Ishikawa (cell line): Measurements from ENCODE around the gene IQGAP1.

ENCODE experiments used
- CEBPB ChIP-seq: IDR thresholded peaks from 2 replicates; pipeline ENCODE4 v1.6.1; 2012
- CREB1 ChIP-seq: IDR thresholded peaks from 2 replicates; pipeline ENCODE4 v1.6.1; 2012; ENCODE audit warnings: low read depth
- EGR1 ChIP-seq: IDR thresholded peaks from 2 replicates; pipeline ENCODE4 v1.6.1; 2012
- EP300 ChIP-seq: IDR thresholded peaks from 2 replicates; pipeline ENCODE4 v1.6.1; 2012; ENCODE audit warnings: borderline replicate concordance
- FOXM1 ChIP-seq: IDR thresholded peaks from 2 replicates; pipeline ENCODE4 v1.6.1; 2012; ENCODE audit warnings: low read depth, borderline replicate concordance
- NFIC ChIP-seq: IDR thresholded peaks from 2 replicates; pipeline ENCODE4 v1.6.1; 2012
- RAD21 ChIP-seq: IDR thresholded peaks from 2 replicates; pipeline ENCODE4 v1.6.1; 2012; ENCODE audit warnings: low read depth
- TAF1 ChIP-seq: IDR thresholded peaks from 2 replicates; pipeline ENCODE4 v1.6.1; 2012; ENCODE audit warnings: low read depth, mild to moderate bottlenecking
- TCF12 ChIP-seq: IDR thresholded peaks from 2 replicates; pipeline ENCODE4 v1.6.1; 2012; ENCODE audit warnings: low read depth
- TEAD4 ChIP-seq: IDR thresholded peaks from 2 replicates; pipeline ENCODE4 v1.6.1; 2012
- YY1 ChIP-seq: IDR thresholded peaks from 2 replicates; pipeline ENCODE4 v1.6.1; 2012; ENCODE audit warnings: low read depth
- ZBTB7A ChIP-seq: IDR thresholded peaks from 2 replicates; pipeline ENCODE4 v1.6.1; 2012; ENCODE audit warnings: low read depth
- TF ChIP-seq, protein P1 (sequence below): IDR thresholded peaks from 2 replicates; pipeline ENCODE4 v1.6.1; 2012
- TF ChIP-seq, protein P2 (sequence below): IDR thresholded peaks from 2 replicates; pipeline ENCODE4 v1.6.1; 2012; ENCODE audit warnings: low read depth, mild to moderate bottlenecking
- TF ChIP-seq, protein P3 (sequence below): IDR thresholded peaks from 2 replicates; pipeline ENCODE4 v1.6.1; 2012

Gene IQGAP1

DNA sequence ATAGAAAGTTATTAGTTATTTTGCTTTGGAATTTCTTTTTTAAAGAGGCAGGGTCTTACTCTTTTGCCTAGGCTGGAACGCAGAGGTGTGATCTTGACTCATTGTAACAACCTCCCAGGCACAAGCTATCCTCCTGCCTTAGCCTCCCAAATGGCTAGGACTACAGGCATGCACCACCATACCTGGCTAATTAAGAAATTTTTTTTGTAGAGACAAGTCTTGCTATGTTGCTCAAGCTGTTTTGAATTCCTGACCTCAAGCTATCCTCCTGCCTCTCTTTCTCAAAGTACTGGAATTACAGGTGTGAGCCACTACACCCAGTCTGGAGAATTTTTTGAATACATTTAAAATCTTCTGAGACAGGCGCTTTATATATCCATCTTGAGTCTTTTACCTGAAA lies 49.5 kb downstream of the IQGAP1 start:
- TF ChIP-seq TEAD4 (no peak), YY1 (no peak), ZBTB7A (no peak)
- TF ChIP-seq, protein P1, sequence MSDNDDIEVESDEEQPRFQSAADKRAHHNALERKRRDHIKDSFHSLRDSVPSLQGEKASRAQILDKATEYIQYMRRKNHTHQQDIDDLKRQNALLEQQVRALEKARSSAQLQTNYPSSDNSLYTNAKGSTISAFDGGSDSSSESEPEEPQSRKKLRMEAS: no peak
- TF ChIP-seq, protein P2, sequence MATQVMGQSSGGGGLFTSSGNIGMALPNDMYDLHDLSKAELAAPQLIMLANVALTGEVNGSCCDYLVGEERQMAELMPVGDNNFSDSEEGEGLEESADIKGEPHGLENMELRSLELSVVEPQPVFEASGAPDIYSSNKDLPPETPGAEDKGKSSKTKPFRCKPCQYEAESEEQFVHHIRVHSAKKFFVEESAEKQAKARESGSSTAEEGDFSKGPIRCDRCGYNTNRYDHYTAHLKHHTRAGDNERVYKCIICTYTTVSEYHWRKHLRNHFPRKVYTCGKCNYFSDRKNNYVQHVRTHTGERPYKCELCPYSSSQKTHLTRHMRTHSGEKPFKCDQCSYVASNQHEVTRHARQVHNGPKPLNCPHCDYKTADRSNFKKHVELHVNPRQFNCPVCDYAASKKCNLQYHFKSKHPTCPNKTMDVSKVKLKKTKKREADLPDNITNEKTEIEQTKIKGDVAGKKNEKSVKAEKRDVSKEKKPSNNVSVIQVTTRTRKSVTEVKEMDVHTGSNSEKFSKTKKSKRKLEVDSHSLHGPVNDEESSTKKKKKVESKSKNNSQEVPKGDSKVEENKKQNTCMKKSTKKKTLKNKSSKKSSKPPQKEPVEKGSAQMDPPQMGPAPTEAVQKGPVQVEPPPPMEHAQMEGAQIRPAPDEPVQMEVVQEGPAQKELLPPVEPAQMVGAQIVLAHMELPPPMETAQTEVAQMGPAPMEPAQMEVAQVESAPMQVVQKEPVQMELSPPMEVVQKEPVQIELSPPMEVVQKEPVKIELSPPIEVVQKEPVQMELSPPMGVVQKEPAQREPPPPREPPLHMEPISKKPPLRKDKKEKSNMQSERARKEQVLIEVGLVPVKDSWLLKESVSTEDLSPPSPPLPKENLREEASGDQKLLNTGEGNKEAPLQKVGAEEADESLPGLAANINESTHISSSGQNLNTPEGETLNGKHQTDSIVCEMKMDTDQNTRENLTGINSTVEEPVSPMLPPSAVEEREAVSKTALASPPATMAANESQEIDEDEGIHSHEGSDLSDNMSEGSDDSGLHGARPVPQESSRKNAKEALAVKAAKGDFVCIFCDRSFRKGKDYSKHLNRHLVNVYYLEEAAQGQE: no peak

DNA sequence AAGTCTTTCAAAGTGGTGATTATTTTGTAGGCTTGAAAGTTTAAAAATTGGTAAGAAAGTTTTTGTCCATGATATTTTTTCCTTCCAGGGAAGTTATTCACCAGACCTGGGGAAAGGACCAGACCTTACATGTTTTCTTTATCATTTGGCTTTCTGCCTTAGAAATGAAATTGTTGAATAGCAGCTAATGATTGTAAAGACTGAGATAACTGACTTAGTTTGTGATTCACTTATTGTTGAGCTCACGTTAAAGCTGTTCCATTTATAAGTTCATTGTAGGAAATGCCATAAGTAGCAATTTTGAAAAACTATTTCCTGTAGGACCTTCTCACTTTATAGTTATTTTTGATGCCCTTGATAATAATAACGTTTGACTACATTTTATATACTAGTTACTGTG lies 51.9 kb downstream of the IQGAP1 start:
- TF ChIP-seq NFIC (no peak), RAD21 (no peak), TCF12 (no peak), EGR1 (no peak), TAF1 (no peak), ZBTB7A (no peak), YY1 (no peak), EP300 (no peak), FOXM1 (no peak), CEBPB (no peak), TEAD4 (no peak), CREB1 (no peak)
- TF ChIP-seq, protein P1: no peak
- TF ChIP-seq, protein P3, sequence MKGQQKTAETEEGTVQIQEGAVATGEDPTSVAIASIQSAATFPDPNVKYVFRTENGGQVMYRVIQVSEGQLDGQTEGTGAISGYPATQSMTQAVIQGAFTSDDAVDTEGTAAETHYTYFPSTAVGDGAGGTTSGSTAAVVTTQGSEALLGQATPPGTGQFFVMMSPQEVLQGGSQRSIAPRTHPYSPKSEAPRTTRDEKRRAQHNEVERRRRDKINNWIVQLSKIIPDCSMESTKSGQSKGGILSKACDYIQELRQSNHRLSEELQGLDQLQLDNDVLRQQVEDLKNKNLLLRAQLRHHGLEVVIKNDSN: no peak

DNA sequence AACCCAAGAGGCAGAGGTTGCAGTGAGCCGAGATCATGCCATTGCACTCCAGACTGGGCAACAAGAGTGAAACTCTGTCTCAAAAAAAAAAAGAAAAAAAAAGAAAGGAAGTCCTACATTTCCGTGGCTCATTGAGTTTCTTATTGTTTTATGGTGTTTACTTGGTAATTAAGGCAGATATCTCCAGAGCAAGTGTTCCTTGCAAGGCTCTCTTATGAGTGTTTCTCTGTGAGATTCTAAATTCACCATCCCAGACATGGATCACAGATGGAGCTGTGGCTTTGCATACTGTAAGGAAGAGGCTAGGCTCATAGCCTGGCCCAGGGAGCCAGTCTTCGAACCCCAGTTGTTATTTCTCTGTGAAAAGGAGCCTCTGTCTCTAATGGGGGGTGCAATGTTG lies 53.0 kb downstream of the IQGAP1 start:
- TF ChIP-seq, protein P1: no peak
- TF ChIP-seq, protein P2: no peak
- TF ChIP-seq ZBTB7A: no peak
- TF ChIP-seq FOXM1: no peak
- no peak for TF ChIP-seq TCF12
- TF ChIP-seq EP300: no peak
- no peak for TF ChIP-seq NFIC
- TF ChIP-seq TAF1: no peak
- TF ChIP-seq RAD21: no peak
- TF ChIP-seq, protein P3: no peak
- TF ChIP-seq CEBPB: no peak
- no peak for TF ChIP-seq YY1
- no peak for TF ChIP-seq CREB1
- no peak for TF ChIP-seq TEAD4
- no peak for TF ChIP-seq EGR1

DNA sequence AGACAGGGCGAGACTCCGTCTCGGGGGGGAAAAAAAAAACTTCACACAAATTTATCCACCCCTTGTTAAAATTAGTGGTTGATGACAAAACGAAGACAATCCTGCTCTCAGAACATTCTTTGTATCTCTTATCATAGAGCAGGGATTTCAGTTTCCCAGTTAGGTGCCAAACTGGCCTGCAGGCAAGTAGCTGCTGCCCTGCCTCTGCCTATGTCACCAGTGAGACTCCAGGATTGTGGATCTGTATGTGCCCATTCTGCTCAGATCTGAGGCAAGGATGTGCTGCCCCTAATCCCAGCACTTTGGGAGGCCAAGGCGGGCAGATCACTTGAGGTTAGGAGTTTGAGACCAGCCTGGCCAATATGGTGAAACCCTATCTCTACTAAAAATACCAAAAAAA lies 54.4 kb downstream of the IQGAP1 start:
- TF ChIP-seq TAF1: no peak

DNA sequence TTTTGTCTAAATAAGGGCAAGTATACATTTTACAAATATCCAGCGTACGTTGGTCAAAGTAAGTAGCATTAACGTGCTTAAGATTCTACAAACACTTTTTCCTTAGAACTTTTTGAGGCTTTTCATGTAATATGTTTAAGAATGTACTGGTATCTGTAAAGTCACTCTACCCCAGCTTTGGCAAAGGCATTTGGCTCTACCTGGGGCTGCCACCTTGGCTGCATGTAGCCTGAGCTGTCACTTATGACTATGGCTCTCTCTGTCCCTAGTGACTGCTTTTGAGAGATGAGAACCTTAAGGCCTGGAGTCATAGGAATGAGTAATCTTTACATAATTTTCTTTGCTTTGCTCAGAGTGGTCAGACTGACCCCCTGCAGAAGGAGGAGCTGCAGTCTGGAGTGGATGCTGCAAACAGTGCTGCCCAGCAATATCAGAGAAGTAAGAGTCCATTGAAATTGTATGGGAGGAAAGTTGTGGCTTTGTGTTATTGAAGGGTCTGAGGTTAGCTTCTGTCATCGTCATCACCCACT lies 61.2 kb downstream of the IQGAP1 start:
- TF ChIP-seq EGR1 (no peak), TEAD4 (no peak), FOXM1 (no peak), TCF12 (no peak), TAF1 (no peak), NFIC (no peak), CREB1 (no peak), RAD21 (no peak), ZBTB7A (no peak), YY1 (no peak), EP300 (no peak), CEBPB (no peak)
- TF ChIP-seq, protein P1: no peak
- TF ChIP-seq, protein P2: no peak
- TF ChIP-seq, protein P3: no peak
